HG03159 (cell line): ENCODE data around the gene KLHL2.
"Not testable (repeated sequence)": the region's sequence is repeated elsewhere in the genome, so short reads cannot be mapped to it uniquely, and the experiment has no call there.

Experiments used
- ATAC-seq: cut with Tn5 transposase; IDR thresholded peaks from one replicate; pipeline ENCODE4 v1.9.1; 2021; ENCODE audit warnings: mild to moderate bottlenecking, moderate library complexity; ENCODE audit not compliant: unreplicated experiment

The KLHL2 gene

GRCh38 chr4:165232623-165233433 lies 25.5 kb downstream of the KLHL2 start:
- peak; percentile 42 for ATAC-seq

DNA sequence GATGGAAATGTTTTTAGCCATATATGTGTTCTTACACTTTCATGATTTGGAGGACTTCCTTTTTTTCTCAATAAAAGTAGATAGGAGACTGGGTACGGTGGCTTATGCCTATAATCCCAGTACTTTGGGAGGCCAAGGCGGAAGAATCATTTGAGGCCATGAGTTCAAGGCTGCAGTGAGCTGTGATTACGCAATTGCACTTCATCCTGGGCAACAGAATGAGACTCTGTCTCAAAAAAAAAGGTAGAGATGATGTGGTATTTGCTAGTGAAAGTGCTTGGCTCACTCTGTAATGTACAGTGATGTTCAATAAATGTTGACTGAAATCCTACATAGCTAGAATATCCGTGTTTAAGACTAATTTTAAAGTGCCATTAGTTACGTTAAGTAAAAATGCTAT lies 27.4 kb downstream of the KLHL2 start:
- no peak for ATAC-seq

DNA sequence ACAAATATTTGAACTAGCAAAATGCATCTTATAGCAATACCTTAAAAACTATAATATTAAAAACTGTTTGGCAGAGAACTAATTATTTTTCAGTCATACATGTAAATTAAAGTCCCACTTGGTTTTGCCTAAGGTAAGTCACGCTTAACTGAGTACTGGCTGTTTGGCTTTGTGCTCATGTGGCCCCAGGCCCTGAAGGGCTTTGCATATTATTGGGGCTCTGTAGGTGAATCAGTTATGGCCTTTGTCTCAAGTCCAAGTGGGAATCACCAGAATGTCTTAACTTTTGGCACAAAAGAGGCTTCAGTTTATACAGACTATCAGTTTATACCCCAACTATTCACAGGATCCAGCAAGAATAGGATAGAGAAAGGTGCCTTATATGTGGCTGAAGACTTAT lies 29.5 kb downstream of the KLHL2 start:
- not testable (repeated sequence) for ATAC-seq

GRCh38 chr4:165238041-165238640 lies 30.8 kb downstream of the KLHL2 start:
- peak; percentile 79 for ATAC-seq

DNA sequence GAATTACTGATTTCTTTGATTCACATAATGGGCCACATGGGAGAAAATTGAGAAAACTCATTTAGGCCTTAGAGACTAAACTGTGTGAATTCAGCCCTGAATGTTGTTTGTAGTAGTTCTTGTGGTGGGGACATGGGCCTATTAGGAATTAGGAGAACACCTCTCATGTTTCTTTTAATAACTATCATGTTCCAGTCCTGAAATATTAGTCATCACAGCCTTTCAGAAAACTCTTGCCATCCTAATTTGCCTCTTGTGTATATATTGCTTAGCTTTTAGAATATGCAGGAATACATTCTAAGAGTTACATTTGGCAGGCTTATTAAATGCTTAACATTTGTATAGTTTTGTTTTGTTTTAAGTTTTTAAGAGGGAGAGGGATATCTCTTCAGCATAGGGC lies 33.4 kb downstream of the KLHL2 start:
- not testable (repeated sequence) for ATAC-seq

- ATAC-seq = not testable (repeated sequence)
Measured at GRCh38 chr4:165244148-165244547, 36.8 kb downstream of the KLHL2 start.

DNA sequence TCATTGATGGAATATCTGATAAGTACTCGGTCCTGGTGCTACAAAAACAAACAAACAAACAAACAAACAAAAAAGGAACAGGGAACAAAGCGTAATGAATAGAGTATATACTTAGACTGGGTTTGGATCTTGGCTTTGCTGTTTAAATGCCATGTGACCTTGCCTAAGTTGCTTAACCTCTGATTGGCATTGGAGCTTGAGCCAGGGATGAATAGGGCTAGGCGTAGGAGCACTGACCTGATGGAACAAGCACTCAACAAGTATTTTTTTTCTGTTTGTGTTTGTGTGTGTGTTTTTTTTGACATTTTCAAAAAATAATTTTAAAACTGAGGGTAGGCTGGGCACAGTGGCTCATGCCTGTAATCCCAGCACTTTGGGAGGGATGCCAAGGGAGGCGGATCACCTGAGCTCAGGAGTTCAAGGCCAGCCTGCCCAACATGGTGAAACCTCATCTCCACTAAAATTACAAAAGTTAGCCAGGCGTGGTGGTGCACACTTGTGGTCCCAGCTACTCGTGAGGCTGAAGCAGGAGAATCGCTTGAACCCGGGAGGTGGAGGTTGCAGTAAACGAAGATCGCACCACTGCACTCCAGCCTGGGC lies 37.3 kb downstream of the KLHL2 start:
- not testable (repeated sequence) for ATAC-seq

GRCh38 chr4:165248102-165248501 lies 40.7 kb downstream of the KLHL2 start:
- ATAC-seq = no peak

GRCh38 chr4:165248904-165249303 lies 41.5 kb downstream of the KLHL2 start:
- not testable (repeated sequence) for ATAC-seq

- not testable (repeated sequence) for ATAC-seq
Measured at GRCh38 chr4:165254771-165255170, 47.4 kb downstream of the KLHL2 start.

- peak; percentile 97 for ATAC-seq
Measured at GRCh38 chr4:165255439-165255838, 48.1 kb downstream of the KLHL2 start.

DNA sequence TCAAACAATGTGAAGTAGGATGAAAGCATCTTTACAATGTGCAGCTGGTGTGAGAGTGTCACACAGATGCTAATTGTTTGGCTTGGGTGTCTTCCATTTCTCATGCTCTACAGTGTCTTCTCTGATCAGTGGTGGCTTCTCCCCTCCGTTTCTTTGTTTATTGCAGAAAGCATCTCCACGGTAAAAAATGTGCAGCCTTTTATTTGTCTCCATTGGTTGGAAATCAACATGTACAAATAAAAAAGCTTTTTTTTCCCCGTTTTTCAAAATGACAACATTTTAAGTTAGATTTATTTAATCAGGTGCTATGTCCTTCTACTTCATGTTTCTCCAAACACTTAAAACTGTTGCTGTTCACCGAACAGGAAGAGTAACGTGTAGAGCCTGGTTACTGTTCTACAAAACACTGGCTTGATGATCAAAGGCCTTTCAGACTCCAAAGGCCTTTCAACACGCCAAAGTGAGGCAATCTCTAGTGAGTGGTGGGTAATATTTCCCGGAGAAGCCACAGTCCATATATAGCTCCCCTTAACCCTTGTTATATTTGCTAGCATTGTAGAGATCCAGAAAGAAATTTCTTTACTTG lies 48.8 kb downstream of the KLHL2 start:
- ATAC-seq = peak; percentile 17

- ATAC-seq = not testable (repeated sequence)
Measured at GRCh38 chr4:165259776-165260175, 52.4 kb downstream of the KLHL2 start.

DNA sequence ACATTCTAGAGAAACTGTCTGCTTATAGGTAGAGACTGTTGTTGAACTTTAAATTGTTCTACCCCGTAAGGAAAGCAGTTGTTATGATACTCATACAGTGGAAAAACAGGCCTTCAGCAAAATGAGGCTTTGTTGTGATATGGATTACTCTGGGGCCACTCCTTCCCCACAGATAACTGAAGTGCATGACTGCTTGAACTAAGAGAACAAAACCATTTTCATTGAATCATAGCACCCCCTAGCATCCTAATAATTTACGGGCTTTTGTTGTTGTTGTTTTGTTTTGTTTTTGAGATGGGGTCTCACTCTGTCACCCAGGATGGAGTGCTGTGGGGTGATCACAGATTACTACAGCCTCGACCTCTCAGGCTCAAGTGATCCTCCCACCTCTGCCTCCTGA lies 54.9 kb downstream of the KLHL2 start:
- not testable (repeated sequence) for ATAC-seq

- ATAC-seq = not testable (repeated sequence)
Measured at GRCh38 chr4:165263466-165263865, 56.1 kb downstream of the KLHL2 start.

GRCh38 chr4:165269931-165270330 lies 62.6 kb downstream of the KLHL2 start:
- not testable (repeated sequence) for ATAC-seq

DNA sequence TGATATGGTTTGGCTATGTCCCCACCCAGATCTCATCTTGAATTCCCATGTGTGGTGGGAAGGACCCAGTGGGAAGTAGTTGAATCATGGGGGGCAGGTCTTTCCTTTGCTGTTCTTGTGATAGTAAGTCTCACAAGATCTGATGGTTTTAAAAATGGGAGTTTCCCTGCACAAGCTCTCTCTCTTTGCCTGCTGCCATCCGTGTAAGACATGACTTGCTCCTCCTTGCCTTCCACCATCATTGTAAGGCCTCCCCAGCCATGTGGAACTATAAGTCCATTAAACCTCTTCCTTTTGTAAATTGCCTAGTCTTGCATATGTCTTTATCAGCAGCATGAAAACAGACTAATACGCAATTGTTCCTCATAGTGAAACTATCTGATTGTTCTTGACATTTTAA lies 66.1 kb downstream of the KLHL2 start:
- ATAC-seq = not testable (repeated sequence)

DNA sequence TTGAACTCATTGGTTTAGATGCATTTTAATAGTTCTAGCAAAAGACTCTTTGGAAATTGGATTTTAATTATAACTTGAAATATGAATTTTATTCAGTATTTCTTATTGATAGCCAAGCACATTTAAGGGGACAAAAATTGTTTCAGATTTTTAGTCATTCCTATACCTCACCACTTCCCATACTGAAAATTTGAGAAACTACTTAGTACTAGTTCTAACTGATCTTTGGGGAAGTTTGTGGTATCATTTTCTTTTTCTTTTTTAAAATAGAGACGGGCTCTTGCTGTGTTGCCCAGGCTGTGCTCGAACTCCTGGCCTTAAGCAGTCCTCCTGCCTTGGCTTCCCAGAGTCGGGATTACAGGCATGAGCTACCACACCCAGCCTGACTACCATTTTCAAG lies 68.0 kb downstream of the KLHL2 start:
- ATAC-seq = not testable (repeated sequence)

DNA sequence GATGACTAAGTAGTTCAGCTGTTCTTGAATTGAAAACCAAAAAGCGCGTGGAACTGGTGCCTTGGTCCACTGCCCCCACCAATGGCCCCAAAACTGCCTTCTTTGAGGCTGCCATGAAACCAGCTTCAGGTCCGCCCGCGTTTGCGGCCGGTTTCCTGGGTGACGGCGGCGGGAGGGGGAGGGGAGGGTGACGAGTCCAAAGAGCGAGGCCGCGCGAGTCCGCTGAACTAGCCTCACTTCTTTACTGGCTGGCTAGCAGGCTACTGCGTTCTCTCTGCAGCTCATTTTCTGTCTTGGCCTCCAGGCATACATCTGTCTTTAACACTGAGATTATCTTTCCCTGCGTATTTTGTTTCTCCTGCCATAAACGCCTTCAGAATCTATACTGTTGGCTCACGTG lies 72.2 kb downstream of the KLHL2 start:
- not testable (repeated sequence) for ATAC-seq

GRCh38 chr4:165284697-165285096 lies 77.3 kb downstream of the KLHL2 start:
- not testable (repeated sequence) for ATAC-seq

GRCh38 chr4:165286619-165287340 lies 79.4 kb downstream of the KLHL2 start:
- ATAC-seq = peak; percentile 66
